MM.1S (cell line): Measurements from ENCODE around the gene PCSK9.

Experiments used
- DNase-seq: peaks from one replicate; pipeline ENCODE4 v3.0.0-alpha.2; 2015
- H2AFZ ChIP-seq: fragments of 300-600 bp; sonication (generic); 2 replicates; pipeline ENCODE4 v1.6.0; 2016; ENCODE audit warnings: antibody characterized with exemption, low read length
- H3F3A ChIP-seq: fragments of 300-600 bp; sonication (generic); 2 replicates; pipeline ENCODE4 v1.6.1; 2016; ENCODE audit warnings: mild to moderate bottlenecking, antibody characterized with exemption, low read length, moderate library complexity, mixed read lengths; ENCODE audit not compliant: insufficient read depth
- H3K27ac ChIP-seq: fragments of 300-600 bp; sonication (generic); 2 replicates; pipeline ENCODE4 v1.5.1; 2016; ENCODE audit warnings: mild to moderate bottlenecking, low read length
- H3K27me3 ChIP-seq: fragments of 300-600 bp; sonication (generic); replicated peaks from 2 replicates; pipeline ENCODE4 v1.6.0; 2016; ENCODE audit warnings: low read length; ENCODE audit not compliant: insufficient read depth
- H3K36me3 ChIP-seq: fragments of 300-600 bp; sonication (generic); replicated peaks from 2 replicates; pipeline ENCODE4 v1.6.1; 2016; ENCODE audit warnings: mild to moderate bottlenecking, low read length, mixed read lengths; ENCODE audit not compliant: insufficient read depth
- H3K4me1 ChIP-seq: fragments of 300-600 bp; sonication (generic); 2 replicates; pipeline ENCODE4 v1.6.1; 2016; ENCODE audit warnings: low read length, mixed read lengths
- H3K4me2 ChIP-seq: fragments of 300-600 bp; sonication (generic); 2 replicates; pipeline ENCODE4 v1.6.0; 2016; ENCODE audit warnings: low read depth, low read length
- H3K4me3 ChIP-seq: fragments of 300-600 bp; sonication (generic); 2 replicates; pipeline ENCODE4 v1.5.1; 2016; ENCODE audit warnings: low read length, mixed read lengths
- H3K79me2 ChIP-seq: fragments of 300-600 bp; sonication (generic); 2 replicates; pipeline ENCODE4 v1.6.1; 2016; ENCODE audit warnings: mixed run types, low read length, mixed read lengths
- H3K9ac ChIP-seq: fragments of 300-600 bp; sonication (generic); 2 replicates; pipeline ENCODE4 v1.6.1; 2016; ENCODE audit warnings: low read length, mixed read lengths
- H3K9me2 ChIP-seq: fragments of 300-600 bp; sonication (generic); replicated peaks from 2 replicates; pipeline ENCODE4 v1.6.1; 2016; ENCODE audit warnings: mild to moderate bottlenecking, low read length, mixed read lengths; ENCODE audit not compliant: insufficient read depth
- H3K9me3 ChIP-seq: fragments of 300-600 bp; sonication (generic); replicated peaks from 2 replicates; pipeline ENCODE4 v1.6.1; 2016; ENCODE audit warnings: mild to moderate bottlenecking, low read length, mixed read lengths; ENCODE audit not compliant: insufficient read depth
- H4K20me1 ChIP-seq: fragments of 300-600 bp; sonication (generic); 2 replicates; pipeline ENCODE4 v1.6.1; 2016; ENCODE audit warnings: mild to moderate bottlenecking, low read length, moderate library complexity, mixed read lengths; ENCODE audit not compliant: insufficient read depth
- EZH2 ChIP-seq: fragments of 300-600 bp; sonication (generic); optimal IDR thresholded peaks from 2 replicates; pipeline ENCODE3; 2017; ENCODE audit warnings: low read depth, mild to moderate bottlenecking, antibody characterized with exemption, low read length, mixed read lengths
- EZH2phosphoT487 ChIP-seq: fragments of 300-600 bp; sonication (generic); IDR thresholded peaks from 2 replicates; pipeline ENCODE4 v1.6.1; 2018; ENCODE audit warnings: antibody characterized with exemption, low read length
- TF ChIP-seq, protein P1 (sequence below): fragments of 300-600 bp; sonication (generic); IDR thresholded peaks from 2 replicates; pipeline ENCODE4 v1.5.1; 2016; ENCODE audit warnings: antibody characterized with exemption, low read length, mixed read lengths

PCSK9 gene

DNA sequence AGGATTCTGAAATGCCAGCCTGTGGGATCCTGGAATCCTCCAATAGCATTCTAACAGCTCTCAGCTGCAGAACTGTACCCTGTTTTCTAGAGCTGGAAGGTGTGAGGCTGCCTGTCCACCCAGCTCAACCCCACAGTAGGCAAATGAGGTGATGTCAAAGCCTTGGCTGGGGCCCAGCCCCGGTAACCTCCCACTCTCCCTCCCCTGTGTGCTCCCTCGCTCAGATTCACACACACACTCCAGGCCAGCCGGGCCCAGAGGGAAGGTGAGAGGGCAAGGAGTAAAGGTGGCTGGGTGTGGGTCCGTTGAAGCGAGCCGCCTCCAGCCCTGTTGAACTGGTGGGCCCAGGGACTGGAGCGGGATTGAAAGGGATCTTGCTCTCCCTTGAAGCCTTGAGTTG lies 40.7 kb upstream of the PCSK9 start, which contains the start of gene BSND:
Gene BSND (plus strand): TSS at position 257 of the 400 bp plus-strand sequence. CDS start 254 bp downstream, outside the sequence.
- TF ChIP-seq EZH2, result no peak
- TF ChIP-seq, protein P1, sequence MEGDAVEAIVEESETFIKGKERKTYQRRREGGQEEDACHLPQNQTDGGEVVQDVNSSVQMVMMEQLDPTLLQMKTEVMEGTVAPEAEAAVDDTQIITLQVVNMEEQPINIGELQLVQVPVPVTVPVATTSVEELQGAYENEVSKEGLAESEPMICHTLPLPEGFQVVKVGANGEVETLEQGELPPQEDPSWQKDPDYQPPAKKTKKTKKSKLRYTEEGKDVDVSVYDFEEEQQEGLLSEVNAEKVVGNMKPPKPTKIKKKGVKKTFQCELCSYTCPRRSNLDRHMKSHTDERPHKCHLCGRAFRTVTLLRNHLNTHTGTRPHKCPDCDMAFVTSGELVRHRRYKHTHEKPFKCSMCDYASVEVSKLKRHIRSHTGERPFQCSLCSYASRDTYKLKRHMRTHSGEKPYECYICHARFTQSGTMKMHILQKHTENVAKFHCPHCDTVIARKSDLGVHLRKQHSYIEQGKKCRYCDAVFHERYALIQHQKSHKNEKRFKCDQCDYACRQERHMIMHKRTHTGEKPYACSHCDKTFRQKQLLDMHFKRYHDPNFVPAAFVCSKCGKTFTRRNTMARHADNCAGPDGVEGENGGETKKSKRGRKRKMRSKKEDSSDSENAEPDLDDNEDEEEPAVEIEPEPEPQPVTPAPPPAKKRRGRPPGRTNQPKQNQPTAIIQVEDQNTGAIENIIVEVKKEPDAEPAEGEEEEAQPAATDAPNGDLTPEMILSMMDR, result no peak
- no peak for TF ChIP-seq EZH2phosphoT487
- no peak within 1 kb of the TSS for H3K9ac ChIP-seq
- no peaks in the 10 kb centered on the region for H3K36me3 ChIP-seq
- no peaks in the 10 kb centered on the region for H3K9me2 ChIP-seq
- no peak within 1 kb of the TSS for H3K4me3 ChIP-seq
- H3K9me3 ChIP-seq, result no peaks in the 10 kb centered on the region
- no peak within 1 kb of the TSS for H3K4me2 ChIP-seq
- H3K27ac ChIP-seq, result no peak within 1 kb of the TSS
- H3F3A ChIP-seq, result no peaks in the 10 kb centered on the region
- H4K20me1 ChIP-seq, result no peaks in the 10 kb centered on the region
- no peaks in the 10 kb centered on the region for H3K4me1 ChIP-seq
- no peaks in the 10 kb centered on the region; the same call in 1 of the 2 replicates for H3K27me3 ChIP-seq
- DNase-seq, result no peak
- no peak within 1 kb of the TSS for H2AFZ ChIP-seq
- no peaks in the 10 kb centered on the region for H3K79me2 ChIP-seq

GRCh38 chr1:55000110-55001085 lies 39.0 kb upstream of the PCSK9 start:
- Histone ChIP-seq H3K4me3 (no peak overlapping the region), H3K79me2 (no peaks in the 10 kb centered on the region), H3K27me3 (no peaks in the 10 kb centered on the region; the same call in 1 of the 2 replicates), H4K20me1 (no peaks in the 10 kb centered on the region), H3K36me3 (no peaks in the 10 kb centered on the region), H3K9me3 (no peaks in the 10 kb centered on the region), H3K9me2 (no peaks in the 10 kb centered on the region), H2AFZ (no peak overlapping the region), H3K4me2 (no peak overlapping the region), H3K27ac (no peak overlapping the region), H3F3A (no peaks in the 10 kb centered on the region), H3K4me1 (no peaks in the 10 kb centered on the region), H3K9ac (no peak overlapping the region)
- no peak for DNase-seq
- TF ChIP-seq EZH2 (no peak), EZH2phosphoT487 (no peak)
- TF ChIP-seq, protein P1, result no peak

DNA sequence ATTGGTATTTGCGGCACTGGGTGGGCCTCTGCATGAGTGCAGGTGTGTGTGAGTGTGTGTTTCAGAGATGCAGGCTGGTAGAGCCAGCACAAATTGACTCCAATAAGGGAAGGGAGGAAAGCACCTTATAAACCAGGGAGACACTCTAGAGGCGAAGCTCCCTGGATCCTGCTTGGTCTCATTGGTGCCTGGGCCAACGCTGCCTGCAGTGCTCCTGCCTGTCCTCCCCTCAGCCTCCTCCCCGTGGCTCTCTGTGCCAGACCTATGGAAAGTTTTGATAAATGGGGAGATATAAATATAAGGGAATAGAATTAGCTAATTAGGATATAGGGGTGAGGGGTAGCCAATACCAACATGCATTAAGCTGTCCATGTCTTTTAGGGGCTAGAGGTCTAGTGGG lies 38.0 kb upstream of the PCSK9 start:
- no peaks in the 10 kb centered on the region for H3K79me2 ChIP-seq
- no peaks in the 10 kb centered on the region for H3K9me2 ChIP-seq
- H3F3A ChIP-seq, result no peaks in the 10 kb centered on the region
- no peak overlapping the region for H3K4me2 ChIP-seq
- H3K9ac ChIP-seq, result no peak overlapping the region
- DNase-seq, result no peak
- TF ChIP-seq EZH2, result no peak
- TF ChIP-seq, protein P1, result no peak
- no peak for TF ChIP-seq EZH2phosphoT487
- H3K4me1 ChIP-seq, result no peaks in the 10 kb centered on the region
- H3K4me3 ChIP-seq, result no peak overlapping the region
- H4K20me1 ChIP-seq, result no peaks in the 10 kb centered on the region
- no peaks in the 10 kb centered on the region for H3K9me3 ChIP-seq
- no peak overlapping the region for H3K27ac ChIP-seq
- H2AFZ ChIP-seq, result no peak overlapping the region
- H3K27me3 ChIP-seq, result no peaks in the 10 kb centered on the region; the same call in 1 of the 2 replicates
- no peaks in the 10 kb centered on the region for H3K36me3 ChIP-seq
